HG02759 (cell line): ENCODE results near the gene CORO2B.

ENCODE experiments used
- ATAC-seq: cut with Tn5 transposase; IDR thresholded peaks from one replicate; pipeline ENCODE4 v1.9.1; 2021; ENCODE audit warnings: mild to moderate bottlenecking, moderate library complexity; ENCODE audit not compliant: unreplicated experiment

Gene CORO2B

GRCh38 chr15:68572309-68572708 lies 6.5 kb upstream of the CORO2B start:
- no peak for ATAC-seq

GRCh38 chr15:68572921-68573320 lies 5.9 kb upstream of the CORO2B start:
- ATAC-seq: no peak

GRCh38 chr15:68574046-68574445 lies 4.7 kb upstream of the CORO2B start:
- ATAC-seq: no peak

- ATAC-seq: no peak
These were observed 4.2 kb upstream of the CORO2B start for GRCh38 chr15:68574629-68575028.

- ATAC-seq: no peak
These were observed 2.4 kb upstream of the CORO2B start for GRCh38 chr15:68576235-68576892.

GRCh38 chr15:68578175-68578979 lies 416 bp upstream of the CORO2B start:
- no peak for ATAC-seq

GRCh38 chr15:68580026-68580882 lies 1.5 kb downstream of the CORO2B start:
- ATAC-seq: no peak

- no peak for ATAC-seq
These were observed 2.0 kb downstream of the CORO2B start for GRCh38 chr15:68580883-68581155.

GRCh38 chr15:68581725-68582124 lies 2.9 kb downstream of the CORO2B start:
- ATAC-seq: no peak

GRCh38 chr15:68582236-68582635 lies 3.4 kb downstream of the CORO2B start:
- no peak for ATAC-seq

- no peak for ATAC-seq
These were observed 4.1 kb downstream of the CORO2B start for GRCh38 chr15:68582864-68583263.

GRCh38 chr15:68583321-68583720 lies 4.5 kb downstream of the CORO2B start:
- no peak for ATAC-seq

GRCh38 chr15:68583936-68584755 lies 5.4 kb downstream of the CORO2B start:
- no peak for ATAC-seq

GRCh38 chr15:68584756-68585573 lies 6.2 kb downstream of the CORO2B start:
- ATAC-seq: no peak

- no peak for ATAC-seq
These were observed 6.9 kb downstream of the CORO2B start for GRCh38 chr15:68585574-68586273.

- ATAC-seq: no peak
These were observed 7.6 kb downstream of the CORO2B start for GRCh38 chr15:68586274-68586961.

GRCh38 chr15:68587769-68588385 lies 9.1 kb downstream of the CORO2B start:
- no peak for ATAC-seq

GRCh38 chr15:68589053-68589452 lies 10.3 kb downstream of the CORO2B start:
- ATAC-seq: no peak
